HepG2 (cell line): Measurements from ENCODE around the gene CAMK2G. TPM values are rescaled to one million over a fixed set of nuclear protein-coding genes. Genes with fewer than 3 reads are reported as not detected.

Experiments
- EEA1 ChIP-seq: sonication (generic); formaldehyde crosslinking; IDR thresholded peaks from 2 replicates; pipeline ENCODE4 v1.5.1; 2020; ENCODE audit warnings: mild to moderate bottlenecking, missing genetic modification reagents, borderline replicate concordance
- ELK4 ChIP-seq: sonication (generic); formaldehyde crosslinking; IDR thresholded peaks from 2 replicates; pipeline ENCODE4 v1.9.0; 2021; ENCODE audit warnings: missing genetic modification reagents, borderline replicate concordance
- HMGA1 ChIP-seq: sonication (generic); formaldehyde crosslinking; conservative IDR thresholded peaks from 2 replicates; pipeline ENCODE4 v1.4.0; 2020; ENCODE audit warnings: missing genetic modification reagents
- JARID2 ChIP-seq: sonication (generic); formaldehyde crosslinking; IDR thresholded peaks from 2 replicates; pipeline ENCODE4 v1.8.1; 2023; ENCODE audit warnings: missing genetic modification reagents, inconsistent platforms; ENCODE audit not compliant: insufficient replicate concordance
- KDM3A ChIP-seq: IDR thresholded peaks from 2 replicates; pipeline ENCODE4 v1.6.1; 2018; ENCODE audit warnings: low read depth, missing compliant biosample characterization
- MIER2 ChIP-seq: IDR thresholded peaks from 2 replicates; pipeline ENCODE4 v1.6.1; 2016; ENCODE audit warnings: missing biosample characterization, missing genetic modification reagents
- RAD21 ChIP-seq: fragments of 450-650 bp; formaldehyde crosslinking; IDR thresholded peaks from 2 replicates; pipeline ENCODE4 v1.5.0; 2020; ENCODE audit warnings: mild to moderate bottlenecking
- RNF219 ChIP-seq: sonication (generic); formaldehyde crosslinking; IDR thresholded peaks from 2 replicates; pipeline ENCODE4 v1.5.0; 2020; ENCODE audit warnings: mild to moderate bottlenecking, missing genetic modification reagents
- TCF12 ChIP-seq, 2 experiments: fragments of 450-650 bp in 1 of 2; sonication (generic) in 1 of 2; formaldehyde crosslinking in 1 of 2; IDR thresholded peaks; 2 replicates each; pipeline versions ENCODE4 v1.6.1 to v1.8.0; 2017 to 2022; ENCODE audit warnings: antibody characterized with exemption in 1 of 2, mild to moderate bottlenecking in 1 of 2, missing genetic modification reagents in 1 of 2, moderate library complexity in 1 of 2
- TCF7L2 ChIP-seq: IDR thresholded peaks from 2 replicates; pipeline ENCODE4 v1.6.1; 2011; ENCODE audit warnings: mild to moderate bottlenecking, low read depth, low read length, moderate library complexity
- ZBED4 ChIP-seq: sonication (generic); formaldehyde crosslinking; IDR thresholded peaks from 2 replicates; pipeline ENCODE4 v1.4.0; 2020; ENCODE audit warnings: missing genetic modification reagents, borderline replicate concordance
- ZNF20 ChIP-seq: sonication (generic); formaldehyde crosslinking; IDR thresholded peaks from 2 replicates; pipeline ENCODE4 v1.4.0; 2020; ENCODE audit warnings: mild to moderate bottlenecking, moderate library complexity, missing genetic modification reagents
- ZNF44 ChIP-seq: sonication (generic); formaldehyde crosslinking; IDR thresholded peaks from 2 replicates; pipeline ENCODE4 v1.5.1; 2020; ENCODE audit warnings: mild to moderate bottlenecking, missing genetic modification reagents
- ZNF775 ChIP-seq: sonication (generic); formaldehyde crosslinking; IDR thresholded peaks from 2 replicates; pipeline ENCODE4 v1.4.0; 2020; ENCODE audit warnings: missing genetic modification reagents, mild to moderate bottlenecking, moderate library complexity, borderline replicate concordance
- ZSCAN12 ChIP-seq: sonication (generic); formaldehyde crosslinking; IDR thresholded peaks from 2 replicates; pipeline ENCODE4 v1.9.0; 2021; ENCODE audit warnings: mild to moderate bottlenecking, missing genetic modification reagents
- polyA plus RNA-seq, 8 experiments: library from polyadenylated mRNA; depleted of rRNA in 3 of 8; stranded (reverse) in 7 of 8; unstranded in 1 of 8; fragments of >200 nt; fragmentation: Illumina TruSeq in 4 of 8; extraction: Trizol in 4 of 8; gene quantifications; 2 replicates each; pipeline versions ENCODE4 v1.2.1 to v1.2.3, GENCODE V29; 2011 to 2016; ENCODE audit warnings: low read depth in 4 of 8, missing spikeins in 1 of 8, mixed read lengths in 1 of 8; ENCODE audit not compliant: insufficient read depth in 1 of 8
- total RNA-seq, 5 experiments: library from RNA; depleted of rRNA; stranded (reverse); fragments of >200 nt; fragmentation: Illumina TruSeq; extraction: Trizol; gene quantifications; 2 replicates each; pipeline ENCODE4 v1.2.3, GENCODE V29; 2016; ENCODE audit warnings: low read depth in 1 of 5

CAMK2G gene
- total and polyA plus RNA-seq, 2 of the 13 experiments (the other 11 are each of a cell fraction or from before 2014, with no cell fraction given) = 15.9 to 18.8 TPM

- TF ChIP-seq ZSCAN12 (CRISPR knock-in tag) (no peak), ZNF20 (CRISPR knock-in tag) (no peak), TCF7L2 (no peak), ZNF44 (CRISPR knock-in tag) (no peak), TCF12 (IDR thresholded peaks at IDR 0.05) (no peak), TCF12 (CRISPR knock-in tag; IDR thresholded peaks at IDR 0.05) (no peak), KDM3A (CRISPR knock-in tag) (no peak), ZBED4 (no peak), ZNF775 (CRISPR knock-in tag) (no peak), MIER2 (no peak), HMGA1 (CRISPR knock-in tag) (no peak), RAD21 (CRISPR knock-in tag) (no peak), JARID2 (no peak), ELK4 (CRISPR knock-in tag) (no peak), EEA1 (CRISPR knock-in tag) (no peak), RNF219 (CRISPR knock-in tag) (no peak)
Measured at GRCh38 chr10:73785211-73785720, 89.1 kb downstream of the CAMK2G start, which contains the start of gene ZSWIM8 (continued).
